CD4-positive, alpha-beta T cell (primary cell): Measurements from ENCODE around the gene CLCN1. TPM values are rescaled to one million over a fixed set of nuclear protein-coding genes. Genes with fewer than 3 reads are reported as not detected.

Source experiments
- ATAC-seq: fragments of 200-7000 bp; cut with Tn5 transposase; one replicate; pipeline ENCODE4 v1.10.0; 2022; ENCODE audit warnings: mild to moderate bottlenecking; ENCODE audit not compliant: poor library complexity
- CTCF ChIA-PET: fragments of 350-600 bp; sonication (Branson Sonifier 250); formaldehyde crosslinking; loops from one replicate; lab custom pipeline; 2021; ENCODE audit warnings: antibody characterized with exemption, inconsistent platforms; lab: Charles Lee
- POLR2A ChIA-PET: fragments of 350-600 bp; sonication (Branson Sonifier 250); formaldehyde crosslinking; loops from one replicate; lab custom pipeline; 2021; ENCODE audit warnings: antibody characterized with exemption, inconsistent platforms; lab: Charles Lee
- DNase-seq, 14 experiments: peaks; one replicate each; pipeline ENCODE4 v3.0.0-alpha.2; 2013 to 2020; ENCODE audit warnings: mixed read lengths in 2 of 14
- H3K27ac ChIP-seq, 2 donors: one replicate each; pipeline versions ENCODE4 v1.5.1 to v1.7.0; 2013; ENCODE audit warnings: low read length in 2 of 2, low read depth in 1 of 2, mild to moderate bottlenecking in 1 of 2
- H3K27me3 ChIP-seq, 2 experiments: 1 replicate in 1 of 2; 2 replicates in 1 of 2; pipeline versions ENCODE4 v1.6.1 to v1.7.0; 2013; ENCODE audit warnings: low read length in 2 of 2, control low read depth in 1 of 2, mild to moderate bottlenecking in 1 of 2, moderate library complexity in 1 of 2; ENCODE audit not compliant: insufficient read depth in 2 of 2, control insufficient read depth in 1 of 2
- H3K36me3 ChIP-seq: one replicate; pipeline ENCODE4 v1.6.1; 2013; ENCODE audit warnings: low read length, control low read depth; ENCODE audit not compliant: insufficient read depth
- H3K4me1 ChIP-seq: one replicate; pipeline ENCODE4 v1.6.1; 2013; ENCODE audit warnings: low read length, control low read depth; ENCODE audit not compliant: insufficient read depth
- H3K4me3 ChIP-seq: one replicate; pipeline ENCODE4 v1.5.1; 2013; ENCODE audit warnings: mild to moderate bottlenecking, low read length, moderate library complexity
- H3K9me3 ChIP-seq, 2 experiments: 1 replicate in 1 of 2; 2 replicates in 1 of 2; pipeline versions ENCODE4 v1.6.1 to v1.7.0; 2013; ENCODE audit warnings: low read length in 2 of 2, mild to moderate bottlenecking in 2 of 2, control low read depth in 1 of 2, moderate library complexity in 1 of 2; ENCODE audit not compliant: control insufficient read depth in 1 of 2, insufficient read depth in 1 of 2
- H3K27ac Mint-ChIP-seq: one replicate; pipeline ENCODE4 v1.8.0; 2020; ENCODE audit warnings: mixed read lengths
- H3K27me3 Mint-ChIP-seq: one replicate; pipeline ENCODE4 v1.8.0; 2021; ENCODE audit warnings: mixed read lengths
- H3K36me3 Mint-ChIP-seq: one replicate; pipeline ENCODE4 v1.8.0; 2021; ENCODE audit warnings: low read depth, mixed read lengths
- H3K4me1 Mint-ChIP-seq: one replicate; pipeline ENCODE4 v1.8.0; 2021; ENCODE audit warnings: low read depth, mixed read lengths
- H3K4me3 Mint-ChIP-seq: one replicate; pipeline ENCODE4 v1.8.0; 2020; ENCODE audit warnings: mild to moderate bottlenecking, mixed read lengths
- H3K9me3 Mint-ChIP-seq: one replicate; pipeline ENCODE4 v1.8.0; 2020; ENCODE audit warnings: mixed read lengths
- intact Hi-C, 2 experiments: fragments of 100-400 bp; cut with DNase I in 1 of 2; cut with micrococcal nuclease in 1 of 2; formaldehyde crosslinking; loops; one replicate each; pipeline versions ENCODE4 v1.15.1 to v1.9.0; 2023 to 2025; cut with DNase I, micrococcal nuclease
- microRNA-seq: library from miRNA; unstranded; fragments of <30 nt; microRNA quantifications from one replicate; pipeline ENCODE4 v1.2.0, GENCODE V29; 2021; ENCODE audit warnings: borderline microRNAs expressed, borderline replicate concordance
- total RNA-seq, 174 experiments: library from RNA in 2 of 174; stranded (reverse) in 2 of 174; gene quantifications; one replicate each; pipeline ENCODE4 v1.2.3 and lab custom pipeline; 2021 to 2026
- TF ChIP-seq, protein P1 (sequence below): fragments of 200-600 bp; IDR thresholded peaks from one replicate; pipeline ENCODE4 v1.8.0; 2022; ENCODE audit warnings: antibody characterized with exemption, mild to moderate bottlenecking

CLCN1 gene
- total RNA-seq, 2 experiments from 2014 or later: not detected

DNA sequence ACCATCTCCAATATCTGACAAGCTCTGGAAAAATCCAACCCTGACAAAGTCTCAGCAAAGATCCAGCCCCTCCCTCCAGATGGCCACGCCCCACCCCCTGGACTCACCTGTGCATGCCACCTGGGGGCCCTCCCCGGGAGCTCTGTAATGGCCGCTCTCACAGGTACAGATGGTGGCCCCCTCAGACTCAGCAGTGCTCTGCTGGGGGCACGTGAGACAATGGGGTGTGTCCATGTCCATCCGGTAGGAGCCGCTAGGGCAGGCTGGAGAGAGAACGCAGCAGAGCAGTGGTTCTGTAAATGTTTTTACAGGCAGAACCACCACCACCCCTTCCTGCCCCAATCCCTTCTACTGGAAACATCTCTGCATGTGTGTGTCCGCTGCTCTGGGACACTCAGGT is 83.2 kb downstream of the CLCN1 start:
- ChIA-PET CTCF (no interaction called here), POLR2A (interaction anchor here (1.0 to 1.7 kb wide), 2 partner anchors 11 to 14 kb away, joined by 4 to 8 read pairs; no protein-coding TSS in a partner anchor)
- Histone ChIP-seq H3K36me3 (peaks cover 65% of the 10 kb centered on the region), H3K27me3 (no peaks in the 10 kb centered on the region), H3K27ac (no peak overlapping the region), H3K9me3 (no peaks in the 10 kb centered on the region), H3K4me1 (peaks cover 12% of the 10 kb centered on the region), H3K4me3 (no peak overlapping the region)
- ATAC-seq (no peak), DNase-seq (no peak)
- intact Hi-C loops: no loop called here
- Mint-ChIP-seq H3K27me3 (no peaks in the 10 kb centered on the region), H3K4me1 (peaks cover 32% of the 10 kb centered on the region), H3K4me3 (no peak overlapping the region), H3K9me3 (no peaks in the 10 kb centered on the region), H3K27ac (no peak overlapping the region), H3K36me3 (peaks cover 81% of the 10 kb centered on the region)
- TF ChIP-seq, protein P1, sequence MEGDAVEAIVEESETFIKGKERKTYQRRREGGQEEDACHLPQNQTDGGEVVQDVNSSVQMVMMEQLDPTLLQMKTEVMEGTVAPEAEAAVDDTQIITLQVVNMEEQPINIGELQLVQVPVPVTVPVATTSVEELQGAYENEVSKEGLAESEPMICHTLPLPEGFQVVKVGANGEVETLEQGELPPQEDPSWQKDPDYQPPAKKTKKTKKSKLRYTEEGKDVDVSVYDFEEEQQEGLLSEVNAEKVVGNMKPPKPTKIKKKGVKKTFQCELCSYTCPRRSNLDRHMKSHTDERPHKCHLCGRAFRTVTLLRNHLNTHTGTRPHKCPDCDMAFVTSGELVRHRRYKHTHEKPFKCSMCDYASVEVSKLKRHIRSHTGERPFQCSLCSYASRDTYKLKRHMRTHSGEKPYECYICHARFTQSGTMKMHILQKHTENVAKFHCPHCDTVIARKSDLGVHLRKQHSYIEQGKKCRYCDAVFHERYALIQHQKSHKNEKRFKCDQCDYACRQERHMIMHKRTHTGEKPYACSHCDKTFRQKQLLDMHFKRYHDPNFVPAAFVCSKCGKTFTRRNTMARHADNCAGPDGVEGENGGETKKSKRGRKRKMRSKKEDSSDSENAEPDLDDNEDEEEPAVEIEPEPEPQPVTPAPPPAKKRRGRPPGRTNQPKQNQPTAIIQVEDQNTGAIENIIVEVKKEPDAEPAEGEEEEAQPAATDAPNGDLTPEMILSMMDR: no peak

DNA sequence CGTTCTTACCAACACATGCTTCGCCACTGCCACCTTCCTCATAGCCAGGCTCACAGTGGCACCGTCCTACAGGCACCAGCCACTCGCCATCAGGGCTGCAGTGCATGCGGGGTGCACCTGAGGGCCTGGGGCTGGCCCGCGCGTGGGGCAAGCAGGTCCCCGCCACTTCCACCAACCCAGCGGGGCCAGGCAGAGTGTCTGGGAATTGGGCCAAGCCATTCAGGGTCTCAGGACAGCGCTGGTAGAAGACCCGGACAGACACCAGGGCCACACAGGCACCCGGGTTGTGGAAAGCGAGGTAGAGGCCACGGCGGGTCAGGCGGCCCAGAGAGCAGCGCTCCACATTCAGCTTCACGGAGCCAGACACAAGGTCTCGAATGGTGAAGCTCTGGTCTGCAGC is 83.7 kb downstream of the CLCN1 start:
- intact Hi-C loops: no loop called here
- no peak overlapping the region for H3K4me3 ChIP-seq
- no peaks in the 10 kb centered on the region for H3K27me3 ChIP-seq
- no peaks in the 10 kb centered on the region for H3K9me3 ChIP-seq
- H3K27me3 Mint-ChIP-seq: no peaks in the 10 kb centered on the region
- H3K4me1 ChIP-seq: peaks cover 12% of the 10 kb centered on the region
- no peak for DNase-seq
- H3K36me3 Mint-ChIP-seq: peaks cover 80% of the 10 kb centered on the region
- TF ChIP-seq, protein P1: no peak
- no peak overlapping the region for H3K27ac Mint-ChIP-seq
- ATAC-seq: no peak
- H3K27ac ChIP-seq: no peak overlapping the region
- no peaks in the 10 kb centered on the region for H3K9me3 Mint-ChIP-seq
- H3K36me3 ChIP-seq: peaks cover 62% of the 10 kb centered on the region
- CTCF ChIA-PET: no interaction called here
- peaks cover 34% of the 10 kb centered on the region for H3K4me1 Mint-ChIP-seq
- POLR2A ChIA-PET: interaction anchor here (0.6 to 1.7 kb wide), 3 partner anchors 10 to 103 kb away, joined by 3 to 8 read pairs (median 4); no protein-coding TSS in a partner anchor
- no peak overlapping the region for H3K4me3 Mint-ChIP-seq

DNA sequence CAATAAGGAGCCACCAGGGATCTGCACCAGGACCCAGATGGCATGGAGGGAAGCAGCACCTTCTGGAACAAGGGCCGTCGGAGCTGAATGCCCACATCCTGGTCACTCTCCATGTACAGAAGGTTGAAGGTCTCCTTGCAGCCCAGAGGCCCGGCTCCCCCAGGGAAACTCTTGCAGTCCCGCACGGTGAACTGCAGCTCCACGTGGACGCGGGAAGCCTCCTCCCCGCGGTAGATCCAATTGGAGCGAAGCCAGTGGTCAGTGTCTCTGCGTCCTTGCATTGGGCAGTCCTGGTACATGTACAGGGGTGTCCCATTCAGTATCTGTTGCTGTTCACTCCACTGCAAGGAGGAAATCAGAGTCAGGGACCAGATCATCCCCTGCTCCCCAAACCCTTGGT is 85.4 kb downstream of the CLCN1 start:
- H3K9me3 ChIP-seq: no peaks in the 10 kb centered on the region
- no peaks in the 10 kb centered on the region for H3K27me3 Mint-ChIP-seq
- no peak overlapping the region for H3K4me3 ChIP-seq
- no peak overlapping the region for H3K4me3 Mint-ChIP-seq
- ATAC-seq (no peak), DNase-seq (no peak)
- peaks cover 42% of the 10 kb centered on the region for H3K4me1 Mint-ChIP-seq
- CTCF ChIA-PET: interaction anchor here (1.5 kb wide), 1 partner anchor 21 kb away, joined by 5 read pairs; no protein-coding TSS in a partner anchor
- H3K36me3 Mint-ChIP-seq: peaks cover 80% of the 10 kb centered on the region
- H3K27ac Mint-ChIP-seq: peak overlapping the region; percentile 75
- peaks cover 47% of the 10 kb centered on the region for H3K36me3 ChIP-seq
- H3K27me3 ChIP-seq: no peaks in the 10 kb centered on the region
- H3K9me3 Mint-ChIP-seq: no peaks in the 10 kb centered on the region
- H3K4me1 ChIP-seq: peaks cover 18% of the 10 kb centered on the region
- intact Hi-C loops: no loop called here
- TF ChIP-seq, protein P1: no peak
- POLR2A ChIA-PET: interaction anchor here (1.0 to 2.7 kb wide), 3 partner anchors 8 to 17 kb away, joined by 3 to 10 read pairs (median 3); no protein-coding TSS in a partner anchor
- no peak overlapping the region for H3K27ac ChIP-seq

Small RNA genes lying within 50 kb of the gene (microRNA-seq; reads per million reads assigned to microRNA genes)
- not detected for gene MIR6892

Other genes starting within 250 kb of the CLCN1 start
- not detected for gene PIP, start 184.0 kb upstream of the CLCN1 start, total RNA-seq
- gene TAS2R39, start 132.7 kb upstream of the CLCN1 start, total RNA-seq: not detected
- gene TAS2R40, start 94.1 kb upstream of the CLCN1 start, total RNA-seq: not detected
- 100 to 1,000 TPM; 245 to 259 TPM for gene GSTK1, start 52.7 kb upstream of the CLCN1 start, total RNA-seq
- gene TMEM139, start 31.2 kb upstream of the CLCN1 start, total RNA-seq: under 1 TPM; 0.20 to 0.27 TPM
- 10 to 100 TPM; 19.1 to 21.9 TPM for gene CASP2, start 27.8 kb upstream of the CLCN1 start, total RNA-seq
- gene FAM131B, start 46.6 kb downstream of the CLCN1 start, total RNA-seq: under 1 TPM in 1 of 2 experiments, not detected in 1; 0.14 TPM
- 100 to 1,000 TPM; 132 to 146 TPM for gene ZYX, start 65.2 kb downstream of the CLCN1 start, total RNA-seq
- gene EPHA1, start 92.7 kb downstream of the CLCN1 start, total RNA-seq: 10 to 100 TPM; 16.0 to 19.0 TPM
- under 1 TPM; 0.47 to 0.61 TPM for gene TAS2R60, start 127.3 kb downstream of the CLCN1 start, total RNA-seq
- under 1 TPM; 0.69 to 0.73 TPM for gene TAS2R41, start 161.8 kb downstream of the CLCN1 start, total RNA-seq